ENCODE data around the gene ATP8A1. TPM values are rescaled to one million over a fixed set of nuclear protein-coding genes. Genes with fewer than 3 reads are reported as not detected.

ATP8A1 gene
- total RNA-seq, 2 experiments from 2014 or later, result 80.0 to 141 TPM

GRCh38 chr4:42512226-42512625, 144.7 kb downstream of the ATP8A1 start:
- intact Hi-C loops (cut with micrococcal nuclease; ENCODE audit: unreplicated experiment), result loop anchor here (5.0 kb wide), 1 partner anchor 1840 kb away; no protein-coding TSS in a partner anchor
- no peak overlapping the region for H2AFZ ChIP-seq (ENCODE audit: low read length)
- CTCF ChIA-PET (ENCODE audit: unreplicated experiment), result no interaction called here
- peaks cover 8% of the 10 kb centered on the region for H3K4me1 ChIP-seq (ENCODE audit: insufficient read depth, low read length, poor library complexity, severe bottlenecking)
- POLR2A ChIA-PET, result interaction anchor here (1.1 to 3.0 kb wide), 2 partner anchors 12 to 46 kb away, joined by 5 to 23 read pairs; no protein-coding TSS in a partner anchor
- TF ChIP-seq, protein P1, sequence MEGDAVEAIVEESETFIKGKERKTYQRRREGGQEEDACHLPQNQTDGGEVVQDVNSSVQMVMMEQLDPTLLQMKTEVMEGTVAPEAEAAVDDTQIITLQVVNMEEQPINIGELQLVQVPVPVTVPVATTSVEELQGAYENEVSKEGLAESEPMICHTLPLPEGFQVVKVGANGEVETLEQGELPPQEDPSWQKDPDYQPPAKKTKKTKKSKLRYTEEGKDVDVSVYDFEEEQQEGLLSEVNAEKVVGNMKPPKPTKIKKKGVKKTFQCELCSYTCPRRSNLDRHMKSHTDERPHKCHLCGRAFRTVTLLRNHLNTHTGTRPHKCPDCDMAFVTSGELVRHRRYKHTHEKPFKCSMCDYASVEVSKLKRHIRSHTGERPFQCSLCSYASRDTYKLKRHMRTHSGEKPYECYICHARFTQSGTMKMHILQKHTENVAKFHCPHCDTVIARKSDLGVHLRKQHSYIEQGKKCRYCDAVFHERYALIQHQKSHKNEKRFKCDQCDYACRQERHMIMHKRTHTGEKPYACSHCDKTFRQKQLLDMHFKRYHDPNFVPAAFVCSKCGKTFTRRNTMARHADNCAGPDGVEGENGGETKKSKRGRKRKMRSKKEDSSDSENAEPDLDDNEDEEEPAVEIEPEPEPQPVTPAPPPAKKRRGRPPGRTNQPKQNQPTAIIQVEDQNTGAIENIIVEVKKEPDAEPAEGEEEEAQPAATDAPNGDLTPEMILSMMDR (conservative IDR thresholded peaks at IDR 0.05; ENCODE audit: low read length), result no peak
- TF ChIP-seq EZH2phosphoT487 (IDR thresholded peaks at IDR 0.05; ENCODE audit: borderline replicate concordance, low read depth, low read length), result no peak
- H3K9me3 ChIP-seq (ENCODE audit: low read length), result no peaks in the 10 kb centered on the region
- no peak for DNase-seq (ENCODE audit: low spot score)
- no peaks in the 10 kb centered on the region for H3K9me2 ChIP-seq (ENCODE audit: insufficient read depth, low read length)
- H3K79me2 ChIP-seq (ENCODE audit: insufficient read depth, low read depth, low read length), result no peaks in the 10 kb centered on the region
- H3K36me3 ChIP-seq (ENCODE audit: insufficient read depth, low read length), result peaks cover 80% of the 10 kb centered on the region
- H3K27ac ChIP-seq (ENCODE audit: low read depth, low read length, poor library complexity, severe bottlenecking), result no peak overlapping the region
- BruUV-seq (replicated peaks), result no TSS peak
- H4K20me1 ChIP-seq (ENCODE audit: insufficient read depth, low read length), result no peaks in the 10 kb centered on the region
- H3K4me2 ChIP-seq (ENCODE audit: low read length), result no peak overlapping the region
- H3K4me3 ChIP-seq (ENCODE audit: low read depth, low read length, poor library complexity, severe bottlenecking), result no peak overlapping the region

DNA sequence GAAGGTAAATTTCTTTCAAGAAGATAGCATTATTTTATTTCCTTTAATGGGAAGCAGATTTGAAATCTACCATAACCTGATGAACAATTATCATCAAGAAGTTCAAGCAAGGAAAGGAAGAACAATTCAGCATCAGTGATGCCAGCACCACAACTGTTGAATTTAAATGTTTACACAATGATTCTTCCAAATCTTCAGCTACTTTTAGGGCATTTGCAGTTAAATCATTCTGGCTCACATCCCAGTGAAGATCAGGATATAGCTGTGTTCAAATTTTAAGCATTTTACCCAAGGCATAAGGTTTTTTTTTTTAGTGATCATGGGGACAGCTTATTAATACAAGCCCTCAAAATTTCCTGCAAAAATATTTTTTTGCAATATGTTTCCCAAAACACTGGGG, 146.7 kb downstream of the ATP8A1 start:
- Histone ChIP-seq H3K9me2 (ENCODE audit: insufficient read depth, low read length) (no peaks in the 10 kb centered on the region), H3K4me3 (ENCODE audit: low read depth, low read length, poor library complexity, severe bottlenecking) (no peak overlapping the region), H4K20me1 (ENCODE audit: insufficient read depth, low read length) (no peaks in the 10 kb centered on the region), H3K79me2 (ENCODE audit: insufficient read depth, low read depth, low read length) (no peaks in the 10 kb centered on the region), H3K4me2 (ENCODE audit: low read length) (no peak overlapping the region), H3K9me3 (ENCODE audit: low read length) (no peaks in the 10 kb centered on the region), H3K27ac (ENCODE audit: low read depth, low read length, poor library complexity, severe bottlenecking) (no peak overlapping the region), H3K4me1 (ENCODE audit: insufficient read depth, low read length, poor library complexity, severe bottlenecking) (peaks cover 1% of the 10 kb centered on the region), H2AFZ (ENCODE audit: low read length) (no peak overlapping the region), H3K36me3 (ENCODE audit: insufficient read depth, low read length) (peaks cover 84% of the 10 kb centered on the region)
- CTCF ChIA-PET (ENCODE audit: unreplicated experiment), result interaction anchor here (1.0 kb wide), 1 partner anchor 10 kb away, joined by 3 read pairs; no protein-coding TSS in a partner anchor
- no TSS peak for BruUV-seq (replicated peaks)
- TF ChIP-seq, protein P1 (conservative IDR thresholded peaks at IDR 0.05; ENCODE audit: low read length), result no peak
- no peak for TF ChIP-seq EZH2phosphoT487 (IDR thresholded peaks at IDR 0.05; ENCODE audit: borderline replicate concordance, low read depth, low read length)
- POLR2A ChIA-PET, result interaction anchor here (0.7 to 3.0 kb wide), 8 partner anchors 10 to 1338 kb away, joined by 3 to 23 read pairs (median 4); no protein-coding TSS in a partner anchor
- no peak for DNase-seq (ENCODE audit: low spot score)
- intact Hi-C loops (cut with micrococcal nuclease; ENCODE audit: unreplicated experiment), result loop anchor here (5.0 kb wide), 1 partner anchor 1838 kb away; no protein-coding TSS in a partner anchor

- Histone ChIP-seq H3K4me2 (ENCODE audit: low read length) (no peak overlapping the region), H2AFZ (ENCODE audit: low read length) (no peak overlapping the region), H3K4me1 (ENCODE audit: insufficient read depth, low read length, poor library complexity, severe bottlenecking) (no peaks in the 10 kb centered on the region), H3K27ac (ENCODE audit: low read depth, low read length, poor library complexity, severe bottlenecking) (no peak overlapping the region), H3K79me2 (ENCODE audit: insufficient read depth, low read depth, low read length) (no peaks in the 10 kb centered on the region), H3K36me3 (ENCODE audit: insufficient read depth, low read length) (peaks cover 99% of the 10 kb centered on the region), H3K9me3 (ENCODE audit: low read length) (no peaks in the 10 kb centered on the region), H3K4me3 (ENCODE audit: low read depth, low read length, poor library complexity, severe bottlenecking) (no peak overlapping the region), H4K20me1 (ENCODE audit: insufficient read depth, low read length) (peaks cover 5% of the 10 kb centered on the region; the same call in 1 of the 2 replicates), H3K9me2 (ENCODE audit: insufficient read depth, low read length) (no peaks in the 10 kb centered on the region)
- TF ChIP-seq, protein P1 (conservative IDR thresholded peaks at IDR 0.05; ENCODE audit: low read length), result no peak
- no peak for TF ChIP-seq EZH2phosphoT487 (IDR thresholded peaks at IDR 0.05; ENCODE audit: borderline replicate concordance, low read depth, low read length)
- BruUV-seq (replicated peaks), result no TSS peak
- POLR2A ChIA-PET, result no interaction called here
- CTCF ChIA-PET (ENCODE audit: unreplicated experiment), result no interaction called here
- DNase-seq (ENCODE audit: low spot score), result no peak
- intact Hi-C loops (cut with micrococcal nuclease; ENCODE audit: unreplicated experiment), result no loop called here
Observed at GRCh38 chr4:42501624-42502401, 155.1 kb downstream of the ATP8A1 start.
